Stimulated activated CD8-positive, alpha-beta memory T cell treated with anti-CD3 and anti-CD28 coated beads, Interleukin-7, amount 100 ng/mL, for 1 hour (primary cell): ENCODE results near the gene INPP5A.
"Not testable (repeated sequence)": the region's sequence is repeated elsewhere in the genome, so short reads cannot be mapped to it uniquely, and the experiment has no call there.

Source experiments
- DNase-seq, 2 donors: peaks; one replicate each; pipeline ENCODE4 v3.0.0-alpha.2; 2020; ENCODE audit warnings: low read depth in 2 of 2

The INPP5A gene

DNA sequence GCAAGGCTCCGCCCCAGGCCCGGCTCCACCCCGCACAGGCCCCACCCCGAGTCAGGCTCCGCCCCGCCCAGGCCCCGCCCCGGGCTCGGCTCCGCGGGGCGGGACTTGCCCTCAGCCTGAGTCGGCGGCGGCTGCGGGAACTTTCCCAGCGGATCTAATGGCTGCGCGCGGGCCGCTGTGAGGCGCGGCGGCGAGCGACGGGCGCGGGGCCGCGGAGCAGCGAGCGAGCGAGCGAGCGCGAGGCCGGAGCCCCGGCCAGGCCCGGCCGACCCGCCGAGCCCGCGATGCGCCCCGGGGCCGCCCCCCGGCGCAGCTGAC is at the start of gene INPP5A:
TSS of gene INPP5A (plus strand) at position 104 of the 318 bp plus-strand sequence. CDS start 310 bp downstream, outside the sequence.
- DNase-seq = no peak

DNA sequence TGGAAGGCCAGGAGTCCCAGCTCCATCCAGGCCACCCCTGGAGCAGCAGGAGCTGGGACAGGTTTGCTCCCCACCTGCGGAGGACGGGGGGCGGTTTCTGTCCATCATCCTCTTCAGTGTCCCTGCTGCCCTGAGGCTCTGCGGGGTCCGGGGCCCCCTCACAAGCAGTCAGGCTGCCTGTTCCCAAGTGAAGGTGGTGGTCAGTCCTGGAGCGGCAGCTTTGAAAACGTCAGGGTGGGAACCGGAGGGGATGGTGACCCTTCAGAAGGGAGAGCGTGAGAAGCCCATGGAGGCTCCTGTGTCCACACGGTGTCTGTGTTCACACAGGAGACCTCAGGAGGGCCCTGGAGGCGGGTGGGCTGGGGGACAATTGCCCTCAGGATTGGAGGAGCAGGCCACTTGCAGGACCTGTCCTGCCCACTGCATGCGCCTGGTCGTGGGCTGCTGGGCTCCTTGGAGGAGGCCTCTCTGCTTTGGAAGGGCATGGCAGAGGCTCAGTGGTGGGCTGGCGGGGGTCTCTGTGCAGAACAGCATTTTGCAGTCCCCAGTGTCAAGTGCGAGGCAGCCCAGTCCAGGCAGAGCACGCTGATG is 49.3 kb upstream of the INPP5A start:
- DNase-seq = no peak

DNA sequence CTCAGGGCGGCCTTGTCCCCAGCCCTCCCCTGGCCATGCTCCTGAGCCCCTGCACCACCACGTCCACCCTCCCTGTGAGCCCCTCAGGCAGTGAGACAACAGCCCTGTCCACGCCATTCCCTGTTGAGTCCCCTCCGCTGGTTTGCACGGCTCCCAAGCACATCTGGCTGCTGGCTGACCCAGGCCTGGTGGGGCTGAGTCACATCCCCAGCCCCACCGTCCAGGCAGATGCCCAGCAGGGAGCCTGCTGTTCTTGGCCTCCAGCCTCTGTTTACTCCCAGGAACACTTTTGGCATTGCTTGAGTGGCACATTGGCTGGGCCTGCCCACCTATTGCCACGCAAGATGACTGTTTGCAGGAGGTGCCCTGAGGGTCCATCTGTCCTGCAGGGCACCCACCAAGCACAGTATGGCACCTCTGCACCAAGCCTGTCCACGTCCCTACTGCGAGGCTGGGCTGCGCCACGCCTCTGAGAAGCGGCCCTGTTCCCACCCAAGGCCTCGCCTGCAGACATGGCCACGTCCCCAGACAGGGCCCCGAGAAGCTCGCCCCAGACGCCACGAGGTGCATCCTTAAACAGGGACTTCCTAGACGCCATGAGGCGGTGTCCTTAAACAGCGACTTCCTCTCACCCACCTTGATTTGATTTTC is 48.4 kb upstream of the INPP5A start:
- DNase-seq = no peak

DNA sequence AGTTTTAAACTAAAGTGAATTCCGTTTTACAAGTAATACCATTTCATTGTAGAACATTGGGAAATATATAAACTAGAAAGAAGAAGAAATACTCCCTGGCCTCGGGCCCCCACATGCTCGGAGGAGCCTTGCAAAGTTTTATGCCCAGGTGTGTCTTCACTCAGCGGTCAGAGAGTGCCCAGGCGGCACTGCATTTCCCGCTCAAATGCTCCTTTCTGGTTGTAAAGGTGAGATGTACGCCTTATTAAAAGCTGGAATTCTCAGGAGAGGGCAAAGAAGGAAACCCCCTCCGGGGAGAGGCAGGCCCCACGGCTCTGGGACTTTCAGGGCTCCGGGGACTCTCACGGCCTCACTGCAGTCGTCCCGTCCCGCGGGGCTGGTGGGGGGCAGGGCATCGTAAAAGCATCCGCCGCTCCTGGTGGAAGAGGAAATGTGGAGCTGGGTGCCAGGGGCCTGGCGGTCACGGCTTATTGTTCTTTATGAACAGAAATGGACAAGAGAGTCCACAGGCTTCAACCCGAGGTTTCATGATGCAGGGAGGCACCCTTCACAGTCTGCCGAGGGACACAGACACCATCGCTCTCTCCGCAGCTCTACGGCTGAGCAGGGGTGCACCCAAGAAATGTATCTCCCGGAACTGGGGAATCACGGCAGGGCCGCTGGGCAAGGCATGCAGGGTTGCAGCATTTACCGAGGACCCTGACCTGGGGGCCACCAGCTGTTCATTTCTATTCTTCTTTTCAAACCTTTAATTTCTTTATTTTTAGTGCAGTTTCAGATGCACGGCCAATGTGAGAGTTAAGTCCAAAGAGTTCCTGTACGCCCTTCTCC is 47.7 kb upstream of the INPP5A start:
- DNase-seq = no peak

GRCh38 chr10:132491534-132491933 is 46.1 kb upstream of the INPP5A start:
- DNase-seq = not testable (repeated sequence)

- DNase-seq = no peak
Observed at GRCh38 chr10:132492323-132493025, 45.1 kb upstream of the INPP5A start.

DNA sequence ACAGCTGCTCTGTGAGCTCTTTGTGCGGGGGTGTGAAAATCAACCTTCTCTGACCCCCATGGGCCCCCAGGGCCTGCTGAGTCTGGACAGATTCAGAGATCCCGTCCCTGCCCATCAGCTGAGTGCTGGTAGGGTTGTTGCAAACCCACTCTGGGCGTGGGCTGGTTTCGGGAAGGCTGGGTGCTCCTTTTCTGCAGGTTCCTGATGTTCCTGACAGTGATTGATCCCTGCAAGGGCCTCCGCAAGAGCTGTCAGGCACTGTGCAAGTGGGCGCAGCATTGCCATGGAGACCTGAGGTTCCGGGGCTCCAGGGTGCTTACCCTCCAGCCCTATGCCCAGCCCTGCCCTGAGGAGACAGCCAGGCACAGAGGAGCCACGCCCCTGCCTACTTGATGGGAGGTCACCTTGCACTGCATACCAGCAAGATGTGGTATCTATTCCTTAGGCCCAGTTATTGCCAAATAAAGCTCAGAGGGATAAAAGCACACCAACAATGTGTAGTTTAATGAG is 44.3 kb upstream of the INPP5A start:
- DNase-seq = no peak

DNA sequence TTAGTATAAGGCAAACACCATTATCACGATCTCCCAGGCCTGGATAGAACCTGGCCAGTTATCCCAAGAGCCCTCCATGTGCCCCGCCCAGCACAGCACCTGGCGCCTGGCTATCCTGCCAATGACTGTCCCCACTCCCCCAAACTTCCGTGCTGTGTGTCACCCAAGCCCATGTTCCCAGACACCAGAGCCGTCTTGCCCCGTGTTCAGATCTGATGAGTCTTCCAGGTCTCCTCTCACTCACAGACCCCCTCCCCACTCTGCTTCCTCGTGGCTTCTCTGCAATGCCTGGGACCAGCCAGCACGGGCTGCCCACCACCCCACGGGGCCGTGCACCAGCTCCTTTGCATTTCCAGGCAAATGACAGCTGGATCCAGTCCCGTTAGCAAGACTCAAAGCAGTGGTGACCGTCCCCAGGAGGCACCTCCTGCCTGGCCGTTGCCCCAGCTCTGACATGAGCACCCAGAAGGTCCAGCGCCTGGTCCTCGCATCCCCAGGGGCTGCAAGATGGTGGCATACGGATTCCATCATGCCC is 43.8 kb upstream of the INPP5A start:
- DNase-seq = no peak

GRCh38 chr10:132494866-132495630 is 42.5 kb upstream of the INPP5A start:
- no peak for DNase-seq

- no peak for DNase-seq
Observed at GRCh38 chr10:132496360-132497062, 41.1 kb upstream of the INPP5A start.

GRCh38 chr10:132497063-132497680 is 40.4 kb upstream of the INPP5A start:
- DNase-seq = no peak

GRCh38 chr10:132497861-132498561 is 39.6 kb upstream of the INPP5A start:
- no peak for DNase-seq

DNA sequence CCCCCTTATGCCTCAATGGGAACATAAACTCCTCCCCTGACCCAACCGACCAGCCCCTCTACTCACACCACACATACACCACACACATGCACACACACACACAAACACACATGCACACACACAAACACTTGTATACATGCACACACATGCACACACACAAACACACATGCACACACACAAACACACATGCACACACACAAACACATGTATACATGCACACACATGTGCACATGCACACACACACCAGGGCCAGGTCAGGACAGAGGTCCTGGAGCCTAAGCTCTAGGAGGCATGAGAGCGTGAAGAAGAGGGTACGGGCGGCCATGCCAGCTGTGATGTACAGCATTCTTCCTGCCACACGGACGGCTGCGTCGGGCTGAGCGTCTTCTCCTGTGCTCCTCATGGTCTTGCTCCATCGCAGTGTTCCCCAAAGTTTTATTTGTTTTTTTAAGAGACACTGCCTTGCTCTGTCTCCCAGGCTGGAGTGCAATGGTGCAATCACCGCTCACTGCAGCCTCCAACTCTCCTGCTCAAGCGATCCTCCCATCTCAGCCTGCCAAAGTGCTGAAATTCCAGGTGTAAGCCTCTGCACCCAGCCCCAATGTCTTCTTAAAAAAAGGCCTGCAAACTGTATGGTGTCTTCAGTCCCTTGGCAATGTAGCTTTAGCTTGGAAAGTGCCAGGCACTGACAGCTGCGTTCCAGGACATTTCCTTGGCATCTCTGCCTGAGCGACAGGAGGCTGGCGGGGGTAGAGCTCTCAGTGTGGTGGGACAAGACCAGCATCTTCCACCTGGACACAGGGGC is 38.8 kb upstream of the INPP5A start:
- no peak for DNase-seq

- DNase-seq = no peak
Observed at GRCh38 chr10:132499367-132499685, 38.3 kb upstream of the INPP5A start.

DNA sequence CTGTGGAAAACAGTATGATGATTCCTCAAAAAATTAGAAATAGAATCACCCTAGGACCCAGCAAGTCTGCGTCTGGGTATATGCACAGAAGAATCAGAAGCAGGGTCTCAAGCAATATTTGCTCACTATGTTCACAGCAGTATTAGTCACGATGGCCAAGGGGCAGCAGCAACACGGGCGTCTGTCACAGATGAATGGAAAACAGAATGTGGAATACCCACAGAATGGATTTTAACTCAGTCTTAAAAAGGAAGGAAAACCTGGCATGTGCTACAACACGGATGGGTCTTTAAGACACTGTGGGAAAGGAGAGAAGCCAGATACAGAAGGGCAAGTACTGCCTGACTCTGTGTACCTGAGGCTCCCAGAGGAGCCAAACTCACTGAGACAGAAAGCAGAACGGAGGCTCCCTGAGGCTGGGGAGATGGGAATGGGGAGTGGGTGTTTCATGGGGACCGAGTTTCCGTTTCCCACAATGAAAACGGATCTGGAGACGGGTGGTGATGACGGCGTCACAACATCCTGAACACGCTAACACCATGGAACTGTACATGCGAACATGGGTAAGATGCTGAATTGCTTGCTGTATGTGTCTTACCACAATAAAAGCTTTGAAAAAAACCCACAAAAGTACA is 36.7 kb upstream of the INPP5A start:
- DNase-seq = no peak

DNA sequence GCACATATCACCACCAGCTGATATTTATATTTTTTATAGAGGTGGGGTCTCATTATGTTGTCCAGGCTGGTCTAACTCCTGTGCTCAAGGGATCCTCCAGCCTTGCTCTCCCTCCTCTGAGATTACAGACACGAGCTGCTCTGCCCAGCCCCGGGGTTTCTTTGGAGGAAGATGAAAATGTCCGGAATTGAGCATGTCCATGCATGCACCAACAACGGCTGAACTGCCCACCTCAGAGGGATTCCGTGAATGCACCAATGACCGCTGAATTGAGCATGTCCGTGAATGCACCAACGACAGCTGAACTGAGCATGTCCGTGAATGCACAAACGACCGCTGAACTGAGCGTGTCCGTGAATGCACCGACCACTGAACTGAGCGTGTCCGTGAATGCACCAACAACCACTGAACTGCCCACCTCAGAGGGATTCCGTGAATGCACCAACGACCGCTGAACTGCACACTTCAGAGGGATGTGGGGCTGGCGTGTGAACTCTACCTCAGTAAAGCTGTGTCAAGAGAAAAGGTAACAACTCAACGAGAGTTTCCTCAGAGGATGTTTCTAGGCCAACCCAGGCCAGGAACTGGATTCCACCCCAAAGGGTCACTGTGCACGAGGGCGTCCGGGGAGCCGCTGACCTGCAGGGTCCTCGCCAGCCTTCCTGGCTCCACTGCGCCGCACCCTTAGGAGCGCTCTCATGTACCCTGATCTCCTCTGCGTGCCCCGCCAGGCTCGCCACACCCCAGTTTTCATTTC is 34.9 kb upstream of the INPP5A start:
- no peak for DNase-seq

DNA sequence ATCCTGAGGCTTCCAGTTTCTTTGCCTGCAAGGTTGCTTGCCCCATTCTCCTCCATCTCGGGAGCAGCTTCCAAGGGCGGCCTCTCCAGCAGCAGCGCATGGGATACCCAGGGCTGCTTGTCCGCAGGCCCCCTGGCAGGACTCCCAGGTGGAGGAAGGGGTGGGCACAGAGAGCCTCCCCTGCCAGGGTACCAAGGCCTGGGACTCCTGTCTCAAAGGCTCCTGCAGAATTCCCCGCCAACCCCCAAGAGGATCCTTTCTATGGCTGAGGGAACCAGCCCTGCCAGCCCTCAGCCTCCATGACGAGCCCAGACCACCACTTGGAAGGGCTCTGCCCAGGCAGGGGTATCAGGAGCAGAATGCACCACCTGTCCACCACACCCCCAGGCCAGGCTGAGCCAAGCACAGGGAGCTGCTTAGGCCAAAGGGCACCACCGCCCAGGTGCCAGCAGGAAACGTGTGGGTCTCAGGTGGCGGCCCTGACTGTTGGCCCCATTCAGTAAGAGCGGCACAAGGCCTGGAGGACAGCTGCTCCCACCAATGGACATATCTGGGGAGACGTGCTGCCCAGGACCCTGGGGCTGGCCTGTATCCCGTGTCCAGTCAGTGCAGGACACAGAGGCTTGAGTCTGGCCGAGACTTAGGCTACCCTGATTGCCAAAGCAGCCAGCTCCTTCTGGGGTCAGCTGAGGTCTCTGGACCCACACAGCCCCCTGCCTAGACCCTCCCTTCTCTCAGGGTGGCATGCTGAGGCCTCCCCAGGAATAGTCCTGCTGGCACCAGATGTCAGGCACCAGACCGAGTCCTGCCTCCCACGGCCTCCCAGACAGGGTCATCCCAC is 33.8 kb upstream of the INPP5A start:
- DNase-seq = no peak
